Suppressor macrophage treated with lipopolysaccharide for 1 hour (primary cell): ENCODE measurements around the gene SH3RF3.
A peak's percentile ranks its signal among the peaks of the same experiment; 100 is the strongest.

Source experiments
- DNase-seq, 3 donors: peaks; one replicate each; pipeline ENCODE4 v3.0.0-alpha.2; 2020 to 2022

Gene SH3RF3

DNA sequence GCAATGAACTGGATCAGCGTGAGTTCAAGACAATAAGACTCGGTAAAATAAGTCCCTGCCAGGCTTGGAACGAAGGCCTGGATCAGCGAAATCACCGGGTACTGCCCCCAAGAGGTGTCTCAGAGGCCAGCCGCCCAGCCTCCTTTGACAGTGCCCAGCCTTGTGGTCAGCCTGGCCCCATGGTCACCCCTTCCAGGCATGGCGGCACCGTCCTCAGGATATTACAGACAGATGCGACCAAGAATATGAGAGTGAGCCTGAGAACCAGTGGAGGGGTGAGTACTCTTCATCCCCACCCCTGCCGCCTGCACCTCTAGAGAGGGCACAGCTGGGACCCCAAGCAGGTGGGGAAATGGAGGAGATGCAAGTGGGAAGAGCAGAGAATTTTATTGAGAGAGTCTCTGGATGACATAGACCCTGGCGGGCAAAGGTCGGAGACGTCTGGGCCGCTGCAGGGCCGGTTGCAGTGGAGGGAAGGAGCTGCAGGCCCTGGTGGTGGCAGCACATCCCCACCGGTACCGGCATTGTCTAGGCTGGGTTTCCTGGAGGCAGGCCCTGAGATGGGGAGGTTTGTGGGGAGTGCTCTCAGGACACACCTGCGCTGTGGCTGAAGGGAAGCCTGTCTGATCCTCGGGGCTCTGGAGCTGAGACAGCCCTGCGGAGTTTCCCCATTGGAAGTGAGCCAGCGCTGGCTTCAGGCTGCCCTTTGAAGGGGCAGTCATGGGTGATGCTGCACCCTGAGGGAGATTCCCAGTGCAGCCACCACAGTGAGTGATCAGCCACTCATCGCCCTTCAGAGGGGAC, 294.8 kb downstream of the SH3RF3 start:
- peak; percentile 18 to 36 (median 35) for DNase-seq

DNA sequence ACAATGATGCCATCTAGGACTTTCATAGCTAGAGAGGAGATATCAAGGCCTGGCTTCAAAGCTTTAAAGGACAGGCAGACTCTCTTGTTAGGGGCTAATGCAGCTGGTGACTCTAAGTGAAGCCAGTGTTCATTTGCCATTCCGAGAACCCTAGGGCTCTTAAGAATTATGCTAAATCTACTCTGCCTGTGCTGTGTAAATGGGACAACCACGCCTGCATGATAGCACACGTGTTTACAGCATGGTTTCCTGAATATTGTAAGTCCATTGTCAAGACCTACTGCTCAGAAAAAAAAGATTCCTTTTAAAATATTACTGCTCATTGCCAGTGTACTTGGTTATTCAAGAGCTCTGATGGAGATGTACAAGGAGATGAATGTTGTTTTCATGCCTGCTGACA, 296.4 kb downstream of the SH3RF3 start:
- DNase-seq: no peak

DNA sequence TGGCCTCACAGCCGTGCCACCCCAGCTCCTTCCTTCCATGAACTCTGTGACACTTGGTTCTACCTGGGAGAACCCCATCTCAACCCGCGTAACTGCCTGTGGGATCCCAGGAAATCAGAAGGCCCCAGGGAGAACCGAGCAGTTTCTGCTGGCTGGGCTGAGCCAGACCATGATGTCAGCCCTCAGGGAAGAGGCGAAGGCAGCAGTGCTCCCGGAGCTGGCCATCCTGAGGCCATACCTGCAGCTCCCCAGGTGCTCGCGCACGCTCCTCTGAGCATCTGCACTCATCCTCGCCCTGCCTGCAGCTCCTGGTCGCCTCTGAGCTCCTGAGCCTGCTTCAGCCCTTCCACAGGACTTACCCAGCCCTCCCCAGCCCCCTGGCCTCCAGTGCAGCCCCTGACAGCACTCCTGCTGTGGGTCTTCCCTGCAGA, 298.7 kb downstream of the SH3RF3 start:
- DNase-seq: no peak

DNA sequence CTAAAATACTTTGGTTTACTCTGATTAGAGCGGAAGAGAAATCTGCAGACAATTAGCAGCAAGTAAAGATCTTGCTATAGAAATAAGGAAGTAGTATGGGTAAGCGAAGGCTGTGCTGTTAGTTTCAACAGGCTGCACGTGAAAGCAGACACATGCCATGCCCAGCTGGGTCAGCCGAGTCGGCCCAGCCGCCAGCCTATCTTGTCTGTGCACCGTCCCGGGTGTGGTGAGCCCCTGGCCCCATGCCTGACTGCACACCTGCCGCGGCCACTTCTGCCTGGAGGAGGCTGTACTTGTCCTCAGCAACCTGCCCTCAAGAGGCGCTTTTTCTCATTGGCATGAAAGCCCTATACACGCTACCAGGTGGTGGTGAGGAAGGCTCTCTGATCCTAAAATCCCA, 299.3 kb downstream of the SH3RF3 start:
- DNase-seq: no peak

DNA sequence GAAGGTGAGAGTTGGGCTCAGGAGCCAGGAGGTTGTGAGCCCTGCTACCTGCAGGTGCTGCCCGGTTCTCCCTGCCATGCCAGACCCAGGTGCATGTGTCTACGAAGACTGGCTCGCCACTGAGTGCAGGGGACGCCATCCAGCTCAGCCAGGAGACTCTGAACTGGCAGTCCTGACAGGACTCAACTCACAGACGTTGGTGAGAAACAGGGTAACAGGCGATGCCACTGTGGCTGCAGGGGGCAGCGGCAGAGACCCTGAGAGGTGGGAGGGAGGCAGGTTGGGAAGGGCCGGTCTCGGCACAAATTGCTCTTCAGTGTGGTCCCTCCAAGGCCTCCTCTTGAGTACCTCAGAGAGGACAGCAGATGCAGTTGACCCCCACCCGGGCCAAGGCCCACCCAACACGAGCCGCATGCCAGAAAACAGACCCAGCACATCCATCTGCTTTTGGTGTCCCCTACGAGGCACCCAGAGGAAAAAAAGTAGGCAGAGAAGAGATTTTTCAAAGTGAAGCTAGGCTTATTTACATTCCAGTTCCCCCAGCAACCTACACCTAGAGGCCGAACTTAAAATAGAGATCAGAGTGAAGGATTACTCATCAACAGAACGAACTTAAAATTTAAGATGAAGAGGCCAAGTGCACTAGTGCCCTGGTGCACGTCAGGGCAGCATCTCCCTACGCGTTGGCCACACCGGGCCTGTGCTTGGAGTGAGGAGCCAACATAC, 300.0 kb downstream of the SH3RF3 start:
- no peak for DNase-seq

DNA sequence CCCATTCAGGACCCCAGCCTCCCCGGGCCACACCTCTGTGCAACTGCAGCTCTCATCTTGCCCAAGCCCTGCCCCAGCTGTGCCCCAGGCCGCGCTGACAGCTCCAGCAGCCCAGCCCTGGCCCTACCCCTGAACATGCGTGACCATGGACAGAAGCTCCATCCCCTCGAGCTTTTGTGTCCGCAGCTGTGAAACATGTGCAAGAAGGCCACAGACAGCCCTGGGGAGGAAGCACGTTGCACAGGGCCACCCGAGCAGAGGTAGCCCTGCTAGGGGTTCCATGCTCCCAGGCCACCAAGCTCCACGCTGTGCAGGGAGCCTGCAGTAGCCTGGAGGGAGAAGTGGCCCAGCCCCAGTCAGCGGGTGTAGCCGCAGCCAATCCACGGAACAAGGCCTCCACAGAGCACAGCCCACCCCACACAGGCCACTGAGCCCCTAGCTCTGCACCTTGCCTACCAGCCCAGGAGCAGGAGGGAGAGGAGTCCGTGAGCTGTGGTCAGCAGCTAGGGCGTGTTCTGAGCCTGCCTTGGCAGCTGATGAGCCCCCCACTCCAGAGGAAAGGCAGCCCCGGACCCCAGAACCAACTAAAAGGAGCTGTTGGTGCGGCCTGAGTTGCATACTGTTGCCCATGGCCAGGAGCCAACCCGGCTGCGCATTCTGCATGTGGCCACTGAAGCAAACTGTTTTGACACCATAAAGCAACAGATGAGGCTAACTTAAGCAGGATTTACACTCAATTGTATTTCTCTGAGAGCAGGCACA, 300.7 kb downstream of the SH3RF3 start:
- no peak for DNase-seq

DNA sequence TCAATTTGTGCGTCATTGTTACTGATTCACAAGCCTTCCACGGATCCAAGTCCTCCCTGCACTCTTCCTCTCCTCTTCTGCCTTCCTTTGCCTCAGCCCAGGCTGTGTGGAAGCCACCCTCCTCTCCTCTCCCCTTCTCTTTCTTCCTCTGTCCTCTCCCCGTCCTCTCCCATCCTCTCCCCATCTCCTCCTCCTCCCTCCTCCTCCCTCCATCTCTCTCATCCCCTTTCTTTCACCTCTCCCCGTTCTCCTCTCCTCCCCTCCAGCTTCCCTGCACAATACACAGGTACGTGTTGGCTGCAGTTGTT, 301.3 kb downstream of the SH3RF3 start:
- no peak for DNase-seq

DNA sequence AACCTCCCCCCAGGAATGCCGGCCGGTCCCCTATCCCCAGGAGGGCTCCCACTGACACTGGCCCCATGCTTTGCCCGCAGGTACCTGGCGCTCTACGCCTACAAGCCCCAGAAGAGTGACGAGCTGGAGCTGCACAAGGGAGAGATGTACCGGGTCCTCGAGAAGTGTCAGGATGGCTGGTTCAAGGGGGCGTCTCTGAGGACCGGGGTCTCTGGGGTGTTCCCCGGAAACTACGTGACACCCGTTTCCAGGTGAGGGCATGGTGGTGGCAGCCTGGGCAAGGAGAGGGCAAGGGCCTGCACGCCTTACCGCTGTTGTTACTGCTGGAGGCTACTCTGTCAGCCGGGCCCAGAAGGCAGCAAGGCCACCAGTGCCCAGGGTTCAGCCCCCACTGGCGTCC, 303.4 kb downstream of the SH3RF3 start:
- DNase-seq: no peak

DNA sequence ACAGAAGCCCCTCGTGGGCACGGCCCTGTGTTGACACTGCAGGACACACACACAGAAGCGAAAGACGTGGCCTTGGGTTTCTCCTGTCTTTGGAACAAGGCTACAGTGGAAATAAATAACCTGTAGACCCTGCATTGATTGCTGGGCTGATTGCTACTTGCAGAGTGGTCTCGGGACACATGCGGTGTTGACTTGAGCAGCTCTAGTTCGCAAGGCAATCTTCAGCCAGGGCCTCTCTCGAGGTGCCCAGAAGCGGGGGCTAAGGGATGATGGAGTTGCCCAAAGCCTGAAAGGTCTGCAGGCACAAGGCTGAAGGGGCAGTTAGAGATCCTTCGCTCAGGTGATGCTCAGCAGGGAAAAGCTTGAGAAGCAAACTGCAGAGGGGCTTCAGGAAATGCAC, 304.5 kb downstream of the SH3RF3 start:
- DNase-seq: no peak

DNA sequence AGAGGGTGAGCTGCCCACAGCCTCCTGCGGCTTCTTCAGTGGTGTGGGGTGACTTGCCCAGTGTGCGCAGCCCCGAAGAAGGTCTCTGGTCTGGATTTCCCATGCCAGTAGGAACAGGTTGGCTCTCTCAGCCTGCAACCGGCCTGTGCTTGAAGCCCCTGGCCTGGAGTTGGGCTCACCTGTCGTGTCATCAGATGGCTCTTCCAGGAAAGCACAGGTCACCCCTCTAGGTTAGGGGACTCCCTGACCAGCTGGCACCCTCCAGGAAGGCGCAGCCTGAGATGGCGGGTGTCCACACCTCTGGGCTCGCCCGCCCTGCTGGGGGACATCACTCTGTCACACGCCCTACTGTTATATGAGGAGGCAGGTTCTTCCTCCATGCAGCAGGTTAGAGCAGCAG, 304.9 kb downstream of the SH3RF3 start:
- DNase-seq: no peak

DNA sequence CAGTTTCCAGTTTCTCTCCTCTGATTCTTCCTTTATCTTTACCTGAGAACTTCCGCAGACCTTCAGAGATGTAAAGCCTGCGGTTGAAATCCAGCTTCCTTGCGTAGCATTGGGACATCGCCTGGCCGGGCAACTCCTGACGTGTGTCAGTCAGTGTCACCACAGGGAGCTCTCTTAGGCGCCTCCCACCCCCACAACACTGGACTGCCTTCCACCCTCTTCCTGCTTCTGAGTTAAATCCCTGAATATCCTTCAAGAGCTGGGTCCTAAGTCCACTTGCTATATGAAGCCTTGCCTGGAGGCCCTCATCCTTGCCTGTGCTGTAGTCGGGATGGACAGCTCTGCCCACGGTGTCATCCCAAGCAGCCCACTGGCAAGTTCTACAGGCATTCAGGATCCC, 305.3 kb downstream of the SH3RF3 start:
- DNase-seq: no peak

DNA sequence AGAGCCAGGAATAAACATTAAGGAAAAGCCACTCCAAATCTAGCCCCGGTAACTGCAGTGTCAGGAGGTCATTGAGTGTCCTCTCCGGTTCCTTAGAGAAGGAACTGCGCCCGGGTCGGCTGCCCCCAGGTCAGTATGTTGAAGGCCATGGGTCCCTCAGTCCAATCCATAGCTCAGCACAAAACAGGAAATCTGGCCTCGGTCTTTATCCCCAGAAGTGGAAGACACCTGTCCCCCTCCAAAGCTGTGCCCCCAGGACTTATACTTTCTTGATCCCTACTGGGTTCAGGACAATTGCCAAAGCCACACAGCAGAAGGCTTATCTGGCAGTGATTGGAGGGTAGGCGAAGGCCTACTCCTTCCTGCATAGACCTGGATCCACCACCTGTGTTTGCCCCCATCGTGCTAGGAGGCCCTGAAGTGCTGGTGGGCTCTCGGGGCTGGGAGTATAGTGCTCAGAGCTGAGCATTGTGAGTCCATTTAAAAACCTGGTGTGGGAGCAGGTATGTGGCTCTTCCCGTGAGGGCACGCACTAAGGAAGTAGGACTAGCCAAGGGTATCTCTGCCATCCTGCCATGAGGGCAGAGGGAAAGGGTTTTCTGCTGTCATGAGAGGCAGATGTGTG, 306.2 kb downstream of the SH3RF3 start:
- DNase-seq: no peak

DNA sequence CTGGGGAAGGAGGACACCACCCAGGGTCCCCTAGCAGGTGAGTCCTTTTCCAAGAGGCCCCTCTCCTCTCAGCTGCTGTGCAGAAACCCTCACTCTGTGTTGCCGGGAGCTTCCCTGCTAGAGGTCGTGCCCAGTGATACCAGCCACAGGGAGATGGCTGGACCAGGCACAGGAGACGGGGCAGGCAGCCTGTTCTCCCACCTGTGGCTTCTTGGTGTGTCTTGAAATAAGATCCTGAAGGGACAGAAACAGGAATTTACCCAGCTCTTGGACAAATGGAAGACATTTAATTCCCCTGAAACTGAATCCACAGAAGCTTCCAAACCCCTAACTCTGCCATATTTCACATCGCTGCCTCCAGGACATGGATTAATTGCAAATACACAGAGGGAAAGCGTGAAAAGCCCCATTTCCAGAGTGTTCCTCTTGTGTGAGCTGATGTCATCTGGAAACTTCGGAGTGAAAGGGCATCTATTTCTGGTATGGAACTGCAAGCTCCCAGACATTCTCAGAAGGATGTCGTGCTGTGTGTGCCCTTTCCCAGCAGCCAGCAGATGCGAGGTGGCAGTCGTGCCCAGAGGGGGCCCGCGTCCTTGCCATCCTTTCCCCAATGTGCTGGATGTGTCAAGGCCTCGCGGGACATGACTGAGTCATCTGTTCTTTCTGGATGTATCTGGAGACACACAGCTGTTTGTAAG, 307.0 kb downstream of the SH3RF3 start:
- no peak for DNase-seq

DNA sequence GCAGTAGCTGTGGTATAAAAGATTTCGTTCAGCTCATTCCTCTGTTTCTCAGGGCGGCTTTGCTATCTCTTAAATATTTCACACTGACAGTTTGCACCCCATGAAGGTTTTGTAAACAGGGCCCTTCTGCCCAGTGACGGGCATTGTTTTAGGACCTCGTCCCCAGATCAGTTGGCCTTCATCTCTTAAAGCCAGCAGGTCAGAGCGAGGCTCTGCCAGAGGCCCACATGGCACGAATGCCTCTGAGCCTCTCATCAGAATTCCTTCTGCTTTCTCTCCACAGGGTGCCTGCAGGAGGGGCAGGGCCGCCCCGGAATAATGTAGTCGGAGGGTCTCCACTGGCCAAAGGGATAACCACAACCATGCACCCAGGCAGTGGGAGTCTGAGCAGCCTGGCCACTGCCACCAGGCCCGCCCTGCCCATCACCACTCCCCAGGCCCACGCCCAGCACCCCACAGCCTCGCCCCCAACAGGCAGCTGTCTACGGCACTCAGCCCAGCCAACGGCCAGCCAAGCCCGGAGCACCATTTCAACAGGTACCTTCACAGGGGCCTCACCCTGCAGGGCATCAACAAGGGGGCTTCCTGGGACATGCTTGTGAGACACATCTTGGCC, 307.7 kb downstream of the SH3RF3 start:
- no peak for DNase-seq

DNA sequence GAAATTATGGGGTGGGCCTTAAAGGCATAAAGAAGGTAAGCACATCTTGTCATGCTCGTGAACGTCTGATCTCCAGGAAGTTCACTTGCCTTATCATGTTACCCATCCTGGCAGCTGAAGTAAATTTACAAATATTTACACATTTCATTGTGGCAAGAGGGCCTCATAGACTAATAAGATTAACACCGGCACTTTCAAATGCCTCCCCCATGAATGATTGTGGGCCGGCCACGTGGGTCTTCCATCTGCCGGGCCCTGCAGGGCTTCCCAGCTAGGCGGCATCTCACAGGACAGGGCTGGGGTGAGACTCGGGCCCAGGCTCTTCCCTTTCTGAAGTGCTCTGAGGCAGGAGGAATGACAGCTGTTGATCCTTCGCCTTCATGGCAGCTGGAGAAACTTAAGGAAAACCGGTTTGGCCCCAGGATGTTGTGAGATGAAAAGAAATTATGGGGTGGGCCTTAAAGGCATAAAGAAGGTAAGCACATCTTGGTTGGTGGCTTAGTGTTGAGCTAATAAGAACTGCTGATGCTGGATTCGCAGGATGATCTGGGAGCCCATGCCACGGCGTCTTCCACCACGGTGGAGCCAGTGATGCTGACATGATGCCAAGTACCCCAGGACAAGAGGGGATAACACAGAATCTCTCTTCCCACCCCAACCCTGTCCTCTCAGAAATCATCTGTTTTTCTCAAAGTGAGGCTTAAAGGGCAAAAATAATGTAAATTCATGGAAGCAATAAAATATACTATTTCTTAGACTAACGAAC, 308.5 kb downstream of the SH3RF3 start:
- no peak for DNase-seq

DNA sequence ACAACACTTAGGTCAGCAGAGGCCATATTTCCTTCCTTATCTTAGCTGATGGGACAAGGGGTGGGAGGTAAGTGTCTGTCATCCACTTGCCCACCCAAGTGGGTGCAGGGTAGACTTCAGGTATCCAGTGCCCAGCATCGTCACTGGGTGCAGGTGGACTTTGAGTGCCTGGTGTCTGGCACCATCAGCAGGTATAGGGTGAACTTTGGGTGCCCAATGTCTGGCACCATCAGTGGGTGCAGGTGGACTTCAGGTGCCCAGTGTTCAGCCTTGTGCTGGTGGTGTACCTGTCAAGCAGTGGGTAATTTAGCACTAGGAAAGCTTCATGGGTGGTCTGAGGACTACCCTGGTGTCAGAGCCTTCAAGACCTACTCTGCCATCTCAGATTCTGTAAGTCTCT, 309.1 kb downstream of the SH3RF3 start:
- DNase-seq: no peak

DNA sequence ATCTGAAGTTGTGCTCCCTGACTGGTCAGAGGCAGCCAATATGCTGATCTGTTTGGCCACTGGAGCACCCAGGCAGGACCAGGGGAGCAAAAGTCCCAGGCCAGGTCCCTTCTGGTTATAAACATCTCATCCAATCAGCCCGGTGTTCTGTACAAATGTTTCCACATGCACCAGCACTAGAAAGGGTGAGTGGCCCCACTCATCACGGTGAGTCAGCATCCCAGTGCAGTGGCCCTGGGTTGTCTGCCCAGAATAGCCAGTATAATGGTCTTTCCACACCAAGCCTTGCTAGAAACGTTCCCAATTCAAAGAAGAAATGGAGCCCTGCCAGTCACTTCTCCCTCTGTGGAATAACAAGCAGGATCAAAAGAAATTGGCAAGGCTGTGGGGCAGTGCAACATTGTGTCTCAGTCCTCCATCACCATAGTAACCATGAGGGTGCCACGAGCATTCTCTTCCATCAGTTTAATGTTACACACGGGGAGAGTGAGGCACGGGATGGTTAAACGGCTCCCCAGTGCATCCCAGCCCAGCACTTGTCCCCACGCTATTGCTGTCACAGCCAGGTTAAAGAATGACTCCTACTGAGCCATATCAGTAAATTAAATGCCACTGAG, 309.9 kb downstream of the SH3RF3 start:
- peak in 2 of 3 donors; percentile 22 to 31 for DNase-seq

DNA sequence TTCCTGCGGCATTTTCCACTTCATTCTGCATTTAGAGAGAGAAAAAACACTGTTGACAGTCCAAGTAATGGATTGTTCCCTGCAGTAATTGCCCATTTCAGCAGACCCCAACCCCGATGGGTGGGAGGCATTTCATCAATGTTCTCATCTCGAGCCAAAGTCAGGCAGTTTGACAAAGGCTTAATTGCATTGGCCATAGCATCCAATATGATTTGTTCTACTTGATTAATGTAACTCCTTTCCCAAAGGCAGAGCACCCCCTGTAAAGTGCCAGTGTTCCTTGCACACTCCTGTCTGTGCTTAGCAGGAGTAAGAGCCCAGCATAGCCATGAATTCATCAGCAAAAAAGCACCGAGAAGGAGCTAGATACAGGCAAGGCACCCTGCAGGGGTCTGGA, 310.4 kb downstream of the SH3RF3 start:
- DNase-seq: no peak

DNA sequence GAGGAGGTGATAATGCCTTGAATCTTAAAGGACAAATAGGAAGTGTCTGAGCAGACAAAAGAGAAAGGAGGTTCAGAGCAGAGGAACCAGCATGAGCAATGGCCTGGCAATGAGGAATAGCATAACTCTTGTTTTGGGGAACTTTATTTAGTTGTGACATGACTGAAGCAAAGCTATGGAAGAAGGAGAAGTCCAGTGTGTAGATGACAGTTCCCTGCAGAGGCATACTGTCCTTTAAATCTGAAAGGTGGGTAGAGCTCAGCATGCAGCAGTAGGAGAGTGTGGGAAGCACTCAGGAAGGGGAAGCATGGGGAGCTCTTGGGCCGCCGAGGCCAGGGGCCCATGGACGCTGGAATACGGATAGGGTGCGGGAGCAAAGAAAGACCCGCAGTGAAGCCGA, 311.0 kb downstream of the SH3RF3 start:
- DNase-seq: peak; percentile 56 to 64 (median 57)

DNA sequence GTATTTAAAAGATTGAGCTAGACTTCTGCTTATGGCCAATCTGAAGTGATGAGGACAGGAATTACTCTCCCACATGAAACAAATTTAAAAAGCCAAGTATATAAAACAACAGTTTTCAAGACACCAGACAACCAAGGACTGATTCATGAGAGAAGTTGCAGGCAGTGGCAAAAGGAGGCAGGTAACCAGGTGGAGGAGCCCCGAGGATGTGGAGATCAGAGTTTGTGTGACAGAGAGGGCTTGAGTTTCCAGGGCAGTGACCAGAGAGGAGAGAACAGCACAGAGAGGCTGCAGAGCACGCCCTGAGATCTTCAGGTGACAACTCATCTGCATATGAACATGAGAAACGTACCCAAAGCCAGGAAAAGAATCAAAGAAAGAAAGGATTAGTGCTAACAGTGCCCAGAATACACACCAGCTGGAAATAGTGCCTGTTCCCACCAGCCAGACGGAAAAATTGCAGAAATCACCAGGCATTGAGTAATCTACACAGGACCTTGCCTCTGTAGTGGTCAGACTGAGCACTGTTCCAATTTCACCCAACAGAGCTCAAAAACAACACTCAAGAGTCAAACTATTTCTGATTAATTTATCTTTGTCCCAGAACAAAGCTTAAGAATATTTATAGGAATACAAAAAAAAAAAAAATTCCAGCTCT, 311.6 kb downstream of the SH3RF3 start:
- DNase-seq: no peak
